Activated CD4-positive, alpha-beta T cell treated with anti-CD3 and anti-CD28 coated beads, Interleukin-2, amount 50 U/mL, for 24 hours (primary cell): Measurements from ENCODE around the gene PLCXD1.
"Not testable (repeated sequence)": the region's sequence is repeated elsewhere in the genome, so short reads cannot be mapped to it uniquely, and the experiment has no call there.

Source experiments
- DNase-seq, 2 donors: peaks; one replicate each; pipeline ENCODE4 v3.0.0-alpha.2; 2020; ENCODE audit warnings: low read depth in 1 of 2, low spot score in 1 of 2

PLCXD1 gene

DNA sequence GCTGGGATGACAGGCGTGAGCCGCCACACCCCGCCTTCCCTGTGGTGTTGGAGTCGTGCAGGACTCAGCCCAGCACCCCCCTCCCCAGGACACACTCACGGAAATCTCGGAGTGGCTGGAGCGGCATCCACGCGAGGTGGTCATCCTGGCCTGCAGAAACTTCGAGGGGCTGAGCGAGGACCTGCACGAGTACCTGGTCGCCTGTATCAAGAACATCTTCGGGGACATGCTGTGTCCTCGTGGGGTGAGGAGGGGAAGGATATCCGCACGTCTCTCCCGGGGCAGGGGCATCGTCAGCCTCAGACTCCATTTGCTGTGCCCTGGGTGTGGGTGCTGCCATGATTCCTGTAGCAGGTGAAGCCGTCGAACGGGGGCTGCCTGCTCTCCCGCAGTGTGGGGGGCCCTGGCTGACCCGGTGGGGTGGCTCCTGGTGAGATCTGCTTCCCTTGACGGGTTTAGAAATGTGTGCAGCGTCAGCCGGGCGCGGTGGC lies 10.3 kb downstream of the PLCXD1 start:
- DNase-seq = no peak

DNA sequence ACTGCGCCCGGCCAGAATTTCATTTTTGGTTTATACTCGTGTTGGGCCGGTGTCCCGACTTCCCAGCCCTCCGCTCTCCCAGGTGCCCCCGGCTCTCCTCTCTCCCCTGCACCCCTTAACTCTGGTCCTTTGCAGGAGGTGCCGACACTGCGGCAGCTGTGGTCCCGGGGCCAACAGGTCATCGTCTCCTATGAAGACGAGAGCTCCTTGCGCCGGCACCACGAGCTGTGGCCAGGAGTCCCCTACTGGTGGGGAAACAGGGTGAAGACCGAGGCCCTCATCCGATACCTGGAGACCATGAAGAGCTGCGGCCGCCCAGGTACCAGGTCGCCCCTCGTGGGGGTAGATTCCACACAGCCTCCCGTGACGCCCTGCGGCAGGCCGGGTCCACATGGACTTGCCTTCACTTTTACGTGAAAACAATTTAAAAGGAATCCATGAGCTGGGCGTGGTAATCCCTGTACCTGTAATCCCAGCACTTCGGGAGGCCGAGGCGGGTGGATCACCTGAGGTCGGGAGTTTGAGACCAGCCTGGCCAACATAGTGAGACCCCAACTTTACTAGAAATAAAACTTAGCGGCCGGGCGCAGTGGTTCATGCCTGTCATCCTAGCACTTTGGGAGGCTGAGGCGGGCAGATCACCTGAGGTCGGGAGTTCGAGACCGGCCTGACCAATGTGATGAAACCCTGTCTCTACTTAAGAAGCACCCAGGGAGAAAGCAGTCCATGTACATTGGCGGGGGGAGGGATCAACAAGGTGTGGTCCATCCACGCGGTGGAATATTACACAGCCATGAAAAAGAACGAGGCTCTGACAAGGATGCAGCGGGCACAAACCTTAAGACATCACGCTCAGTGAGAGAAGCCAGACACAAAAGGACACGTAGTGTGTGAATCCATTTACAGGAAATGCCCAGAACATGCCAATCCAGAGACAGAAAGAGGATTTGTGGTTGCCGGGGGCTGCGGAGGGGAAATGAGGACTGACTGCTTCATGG lies 12.0 kb downstream of the PLCXD1 start:
- DNase-seq = no peak

GRCh38 chrX:295136-295535 lies 14.0 kb downstream of the PLCXD1 start:
- DNase-seq = no peak

GRCh38 chrX:298993-299392 lies 17.8 kb downstream of the PLCXD1 start:
- DNase-seq = no peak

DNA sequence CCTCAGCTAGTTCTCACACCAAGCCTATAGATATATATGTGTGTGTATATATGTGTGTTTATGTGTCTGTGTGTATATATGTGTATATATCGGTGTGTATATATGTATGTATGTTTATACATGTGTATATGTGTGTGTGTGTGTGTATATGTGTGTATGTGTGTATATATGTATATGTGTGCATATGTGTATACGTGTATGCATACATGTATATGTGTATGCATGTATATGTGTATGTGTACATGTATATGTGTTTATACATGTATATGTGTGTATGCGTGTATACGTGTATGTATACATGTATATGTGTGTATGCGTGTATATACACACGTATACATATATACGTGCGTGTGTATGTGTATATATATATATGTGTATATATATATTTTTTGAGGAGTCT lies 19.2 kb downstream of the PLCXD1 start:
- DNase-seq = no peak

- no peak for DNase-seq
Measured at GRCh38 chrX:302975-303374, 21.8 kb downstream of the PLCXD1 start.

DNA sequence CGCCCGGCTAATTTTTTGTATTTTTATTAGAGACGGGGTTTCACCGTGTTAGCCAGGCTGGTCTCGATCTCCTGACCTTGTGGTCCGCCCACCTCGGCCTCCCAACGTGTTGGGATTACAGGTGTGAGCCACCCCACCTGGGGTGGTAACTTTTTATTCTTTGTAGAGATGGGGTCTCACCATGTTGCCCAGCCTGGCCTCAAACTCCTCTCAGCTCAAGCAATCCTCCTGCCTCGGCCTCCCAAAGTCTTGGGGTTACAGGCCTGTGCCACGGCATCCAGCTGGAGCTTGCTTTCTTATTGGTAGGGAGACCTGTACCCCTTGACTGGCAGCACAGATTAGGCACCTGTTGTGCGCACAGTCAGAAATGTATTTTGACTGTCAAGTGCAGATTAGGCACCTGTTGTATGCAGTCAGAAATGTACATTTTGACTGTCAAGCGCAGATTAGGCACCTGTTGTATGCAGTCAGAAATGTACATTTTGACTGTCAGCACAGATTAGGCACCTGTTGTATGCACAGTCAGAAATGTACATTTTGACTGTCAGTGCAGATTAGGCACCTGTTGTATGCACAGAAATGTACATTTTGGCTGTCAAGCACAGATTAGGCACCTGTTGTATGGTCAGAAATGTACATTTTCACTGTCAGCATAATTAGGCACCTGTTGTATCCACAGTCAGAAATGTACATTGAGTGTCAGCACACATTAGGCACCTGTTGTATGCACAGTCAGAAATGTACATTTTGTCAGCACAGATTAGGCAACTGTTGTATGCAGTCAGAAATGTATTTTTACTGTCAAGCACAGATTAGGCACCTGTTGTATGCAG lies 24.8 kb downstream of the PLCXD1 start:
- not testable (repeated sequence) for DNase-seq

GRCh38 chrX:306614-307251 lies 25.6 kb downstream of the PLCXD1 start:
- not testable (repeated sequence) for DNase-seq

GRCh38 chrX:307261-308111 lies 26.3 kb downstream of the PLCXD1 start:
- no peak for DNase-seq

DNA sequence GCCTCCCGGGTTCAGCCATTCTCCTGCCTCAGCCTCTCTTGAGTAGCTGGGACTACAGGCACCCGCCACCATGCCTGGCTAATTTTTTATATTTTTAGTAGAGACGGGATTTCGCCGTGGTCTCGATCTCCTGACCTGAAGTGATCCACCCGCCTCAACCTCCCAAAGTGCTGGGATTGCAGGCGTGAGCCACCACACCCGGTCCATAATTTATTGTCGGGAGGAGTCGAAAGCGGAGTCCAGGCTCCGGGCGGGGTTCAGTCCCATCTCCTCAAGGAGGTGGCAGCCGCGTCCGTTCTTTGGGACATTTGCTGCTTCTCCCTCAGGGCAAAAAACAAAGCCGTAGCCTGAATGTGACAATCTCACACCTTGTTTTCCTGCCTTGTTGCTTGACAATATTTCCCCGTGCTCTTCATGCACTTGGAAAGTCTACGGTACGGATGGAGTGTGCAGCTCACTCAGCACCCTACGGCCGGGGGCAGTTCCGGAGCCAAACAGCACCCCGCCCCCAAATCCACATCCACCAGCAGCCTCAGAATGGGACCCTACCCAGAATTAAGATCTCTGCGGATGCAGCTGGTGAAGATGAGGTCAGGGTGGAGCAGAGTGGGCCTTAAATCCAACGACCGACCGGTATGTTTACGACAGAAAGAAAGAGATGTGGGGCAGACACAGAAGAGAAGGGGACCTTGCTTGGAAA lies 27.8 kb downstream of the PLCXD1 start:
- DNase-seq = no peak

GRCh38 chrX:310621-311155 lies 29.5 kb downstream of the PLCXD1 start:
- no peak for DNase-seq

DNA sequence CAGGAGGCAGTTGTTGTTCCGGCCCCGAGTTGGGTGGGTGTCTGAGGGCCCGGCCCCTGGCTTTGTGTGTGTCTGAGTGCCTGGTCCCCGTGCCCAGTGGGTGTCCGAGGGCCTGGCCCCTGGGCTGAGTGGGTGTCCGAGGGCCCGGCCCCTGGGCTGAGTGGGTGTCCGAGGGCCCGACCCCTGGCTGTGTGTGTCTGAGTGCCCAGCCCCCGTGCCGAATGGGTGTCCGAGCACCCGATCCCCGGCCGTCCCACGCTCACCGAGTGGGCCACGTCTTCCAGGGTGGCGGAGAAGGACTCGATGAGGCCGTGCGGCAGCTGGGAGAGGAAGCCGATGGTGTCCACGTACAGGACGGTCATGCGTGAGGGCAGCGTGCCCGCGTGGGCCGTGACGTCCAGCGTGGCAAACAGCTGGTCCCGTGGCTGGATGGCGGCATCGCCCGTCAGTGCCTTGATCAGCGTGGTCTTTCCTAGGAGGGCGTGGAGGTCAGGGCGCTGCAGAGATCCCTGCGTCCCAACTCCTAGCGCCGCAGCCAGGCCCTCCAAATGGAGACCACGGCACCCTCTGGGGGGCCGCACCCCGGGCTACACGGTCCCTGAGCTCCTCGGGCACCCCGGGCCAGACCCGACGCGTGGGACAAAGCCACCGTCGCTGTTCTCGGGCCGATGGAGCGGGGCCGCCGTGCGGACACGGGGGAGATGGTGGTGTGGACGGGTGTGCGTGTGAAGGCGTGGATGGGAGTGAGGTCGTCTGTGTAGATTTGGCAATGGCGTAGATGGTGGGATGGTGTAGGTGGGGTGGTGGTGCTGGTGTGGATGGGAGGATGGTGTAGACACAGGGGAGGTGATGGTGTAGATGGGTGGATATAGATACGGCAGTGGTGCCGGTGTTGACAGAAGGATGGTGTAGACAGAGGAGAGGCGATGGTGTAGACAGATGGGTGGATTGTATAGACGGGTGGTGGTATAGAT lies 30.3 kb downstream of the PLCXD1 start:
- no peak for DNase-seq

DNA sequence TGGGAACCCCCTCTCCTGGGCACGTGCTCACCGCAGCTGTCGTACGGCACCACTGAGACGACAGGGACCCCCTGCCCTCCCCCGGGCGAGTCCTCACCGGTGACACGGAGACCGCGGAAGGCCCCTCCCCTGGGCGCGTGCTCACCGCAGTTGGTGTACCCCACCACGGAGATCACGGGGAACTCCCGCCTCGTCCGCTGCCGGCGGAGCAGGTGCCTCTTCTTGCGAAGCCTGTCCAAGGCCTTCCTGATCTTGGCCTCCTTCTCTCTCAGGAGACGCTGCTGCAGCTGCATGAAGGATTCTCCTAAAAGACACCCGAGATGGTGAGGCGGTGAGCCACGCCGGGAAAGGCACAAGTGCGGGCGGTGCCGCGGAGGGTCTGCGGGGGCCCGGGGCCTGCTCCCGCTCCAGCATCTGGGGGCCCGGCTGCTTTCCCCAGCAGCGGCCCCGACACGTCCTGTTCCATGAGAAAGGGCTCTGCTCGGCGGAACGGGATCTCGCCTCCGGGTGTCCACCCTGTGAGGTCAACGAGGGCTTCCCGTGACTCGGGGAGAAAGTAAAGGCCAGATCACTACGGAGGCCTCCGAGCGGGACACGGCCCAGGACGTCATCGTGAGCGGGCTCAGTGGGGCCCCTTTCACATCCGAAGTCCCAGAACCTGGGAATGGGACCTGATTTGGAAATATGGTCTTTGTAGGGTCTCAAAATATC lies 31.6 kb downstream of the PLCXD1 start:
- no peak for DNase-seq

DNA sequence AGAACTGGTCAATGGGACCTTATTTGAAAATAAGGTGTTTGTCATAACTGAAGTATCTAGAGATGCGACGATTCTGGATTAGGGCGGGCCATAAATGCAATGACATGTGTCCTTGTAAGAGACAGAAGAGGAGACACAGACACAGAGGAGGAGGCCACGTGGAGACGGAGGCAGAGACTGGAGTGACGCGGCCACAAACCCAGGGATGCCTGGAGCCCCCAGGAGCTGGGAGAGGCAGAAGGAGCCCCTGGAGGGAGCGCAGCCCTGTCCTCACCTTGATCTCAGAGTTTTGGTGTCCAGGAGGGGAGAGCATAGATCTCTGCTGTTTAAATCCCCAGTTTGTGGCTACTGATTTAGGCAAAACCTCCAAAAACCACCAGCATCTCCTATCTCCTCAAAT lies 32.4 kb downstream of the PLCXD1 start:
- no peak for DNase-seq

DNA sequence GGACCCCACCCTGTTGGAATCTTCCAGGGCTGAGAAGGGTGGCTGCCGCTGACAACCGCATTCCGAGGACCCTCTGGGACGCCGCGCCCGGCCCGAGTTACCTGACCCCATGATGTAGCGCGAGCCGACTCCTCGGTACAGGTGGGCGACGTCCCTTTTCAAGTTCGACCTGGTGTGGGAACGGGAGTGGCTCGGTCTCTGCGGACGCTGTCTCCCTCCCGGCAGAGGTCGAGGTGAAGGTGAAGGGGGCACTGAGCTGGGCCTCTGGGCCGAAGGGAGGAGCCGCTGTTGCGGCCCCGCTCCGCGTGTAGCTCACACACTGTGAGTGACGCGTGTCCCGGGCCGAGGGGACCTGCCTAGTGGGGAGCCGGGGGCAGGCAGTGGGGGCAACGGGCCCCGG lies 32.9 kb downstream of the PLCXD1 start:
- no peak for DNase-seq

DNA sequence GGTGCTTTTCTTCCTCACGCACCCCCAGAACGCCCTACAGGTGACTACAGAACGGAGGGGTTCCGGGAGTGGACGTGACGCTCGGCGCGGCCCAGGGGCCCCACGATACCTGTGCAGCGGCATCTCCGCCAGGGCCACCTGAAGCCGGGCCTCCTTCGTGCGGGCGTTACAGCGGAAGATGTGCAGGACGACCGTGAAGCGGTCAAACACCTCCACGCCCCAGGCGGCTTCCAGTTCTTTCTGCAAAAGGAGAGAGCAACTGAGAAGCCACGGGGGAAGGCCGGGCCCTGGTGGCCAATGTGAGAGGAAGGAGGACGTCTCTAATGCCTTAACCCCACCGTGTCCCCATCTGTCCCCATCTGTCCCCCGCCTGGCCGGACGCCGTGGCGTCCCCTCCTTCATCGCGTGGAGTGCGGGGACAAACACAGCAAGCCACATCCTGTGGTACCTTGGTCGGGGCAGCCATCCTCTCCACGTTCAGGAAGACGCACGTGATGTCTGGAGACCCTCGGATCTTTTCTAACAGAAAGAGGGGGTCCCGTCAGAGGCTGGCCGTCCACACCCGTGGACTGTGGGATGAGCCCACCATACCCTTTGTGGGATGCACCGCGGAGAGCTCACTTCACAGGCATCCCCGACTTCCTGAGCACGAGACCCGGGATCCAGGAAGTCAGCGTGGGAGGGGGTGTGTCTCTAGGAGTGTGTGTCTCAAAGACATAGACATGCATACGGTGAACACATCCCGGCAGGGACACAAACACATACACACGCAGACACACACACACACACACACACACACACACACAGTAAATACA lies 33.8 kb downstream of the PLCXD1 start:
- no peak for DNase-seq
